Nucleus accumbens (tissue), 56 donors: ENCODE measurements around the gene APOA4.
"Not testable (repeated sequence)": the region's sequence is repeated elsewhere in the genome, so short reads cannot be mapped to it uniquely, and the experiment has no call there.

ENCODE experiments used
- DNase-seq, 56 donors: peaks; one replicate each; lab custom pipeline; 2025; lab: John Stamatoyannopoulos, UW

Gene APOA4

DNA sequence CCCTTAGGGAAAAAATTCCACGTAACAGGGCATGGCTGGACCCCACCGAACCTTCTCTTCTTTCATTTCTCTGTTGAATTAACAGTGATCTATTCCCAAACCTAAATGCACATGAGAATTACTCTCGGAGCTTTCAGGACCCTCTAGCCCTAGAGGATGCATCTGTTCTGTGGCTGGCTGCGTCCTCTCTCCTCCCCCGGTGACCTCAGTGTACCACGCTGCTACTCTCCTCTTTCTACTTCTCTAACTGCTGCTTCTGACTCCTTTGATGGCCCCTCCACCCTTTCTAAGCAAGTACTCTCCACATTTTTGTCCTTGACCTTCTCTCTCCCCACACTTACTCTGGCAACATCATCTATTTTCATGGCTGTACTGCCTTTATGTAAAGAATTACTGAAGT is 26.4 kb upstream of the APOA4 start:
- DNase-seq, result no peak

DNA sequence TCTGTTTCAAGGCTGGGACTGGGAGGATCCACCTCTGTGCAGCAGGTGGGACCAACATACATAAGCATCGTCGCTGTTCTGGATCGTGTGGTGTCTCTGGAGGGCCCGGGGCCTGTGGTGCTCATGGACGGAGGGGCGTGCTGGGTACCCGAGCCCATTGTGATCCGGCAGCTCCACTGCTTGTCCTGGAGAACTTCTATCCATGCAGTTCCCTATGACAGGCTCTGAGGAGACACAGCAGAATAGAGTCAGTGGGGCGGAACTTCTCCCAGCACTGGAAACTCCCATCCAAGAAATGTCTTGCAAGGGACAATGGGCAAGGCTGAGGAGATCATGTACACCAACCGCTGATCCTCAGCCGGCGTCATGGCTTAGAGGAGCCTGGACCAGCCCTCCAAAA is 26.0 kb upstream of the APOA4 start:
- no peak for DNase-seq

DNA sequence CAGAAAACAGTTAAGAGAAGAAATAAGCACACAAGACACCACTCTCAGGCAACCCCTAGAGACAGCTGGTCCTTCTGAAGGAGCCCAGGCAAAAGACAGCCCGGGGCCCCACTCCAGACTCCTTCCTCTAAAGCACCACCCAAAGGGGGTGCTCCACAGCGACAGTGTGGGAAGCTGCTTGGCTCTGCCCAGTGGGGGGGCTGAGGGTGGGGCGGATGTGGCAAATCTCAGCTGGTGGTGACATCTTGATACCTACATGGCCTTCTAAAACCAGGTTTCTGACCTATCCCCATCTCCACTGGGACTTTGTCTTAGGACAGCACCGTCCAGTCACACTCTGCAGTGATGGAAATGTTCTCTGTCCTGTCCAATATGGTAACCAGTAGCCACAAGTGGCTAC is 24.5 kb upstream of the APOA4 start:
- no peak for DNase-seq

DNA sequence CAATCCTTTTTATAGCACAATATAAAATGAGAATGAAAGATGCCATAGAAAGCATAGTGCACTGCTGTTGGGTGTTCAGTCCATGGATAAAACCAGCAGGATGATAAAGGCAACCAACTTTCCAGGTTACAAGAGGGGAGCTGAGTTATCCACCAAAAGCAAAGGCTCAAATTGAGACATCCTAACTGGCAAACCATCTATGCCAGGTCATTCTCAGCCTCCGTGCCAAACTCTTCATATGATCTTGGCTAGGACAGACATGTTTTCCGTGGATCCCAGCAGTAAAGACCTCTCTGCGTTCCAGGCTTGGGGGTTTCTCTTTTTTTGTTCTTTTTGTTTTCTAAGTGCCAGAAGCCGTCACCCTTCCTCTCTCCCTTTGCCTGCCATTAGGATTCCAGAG is 21.6 kb upstream of the APOA4 start:
- DNase-seq, result no peak

DNA sequence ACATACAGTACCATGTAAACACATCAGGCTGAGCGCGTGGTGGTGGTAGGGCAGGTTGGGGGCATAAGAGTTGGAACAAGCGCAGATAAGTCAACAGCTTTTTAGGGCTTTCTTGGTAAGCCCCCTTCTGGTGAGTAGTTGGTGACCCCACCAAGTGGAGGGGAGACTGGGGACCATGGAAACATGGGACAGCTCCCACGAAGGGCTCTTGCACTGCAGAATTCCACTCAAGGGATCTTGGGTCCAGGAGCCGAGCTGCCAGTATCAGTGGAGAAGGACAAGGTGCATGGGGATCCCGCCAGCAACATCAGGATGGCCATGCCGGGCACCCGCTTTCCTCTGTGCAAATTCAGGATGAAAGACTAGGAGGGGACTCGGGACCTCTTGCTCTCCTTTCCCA is 20.6 kb upstream of the APOA4 start:
- DNase-seq, result no peak

DNA sequence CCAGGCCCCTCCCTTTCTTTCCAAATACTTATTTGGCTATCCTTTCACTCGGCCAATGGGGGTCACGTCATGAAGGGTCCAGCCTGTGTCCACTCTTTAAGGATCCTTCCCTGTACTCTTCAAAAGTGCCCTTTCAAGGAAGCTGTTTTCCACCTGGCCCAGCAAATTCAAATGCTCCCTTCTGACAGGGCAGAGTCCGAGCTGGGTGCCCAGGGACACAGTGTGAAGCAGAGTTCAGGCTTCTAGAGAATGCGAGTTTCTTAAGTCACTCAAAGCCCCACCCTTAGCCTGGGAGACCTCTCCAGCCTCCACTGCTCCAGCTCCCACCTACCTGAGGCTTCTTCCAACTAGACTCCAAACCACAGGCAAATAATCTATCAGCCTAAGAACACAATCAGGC is 19.8 kb upstream of the APOA4 start:
- no peak for DNase-seq

DNA sequence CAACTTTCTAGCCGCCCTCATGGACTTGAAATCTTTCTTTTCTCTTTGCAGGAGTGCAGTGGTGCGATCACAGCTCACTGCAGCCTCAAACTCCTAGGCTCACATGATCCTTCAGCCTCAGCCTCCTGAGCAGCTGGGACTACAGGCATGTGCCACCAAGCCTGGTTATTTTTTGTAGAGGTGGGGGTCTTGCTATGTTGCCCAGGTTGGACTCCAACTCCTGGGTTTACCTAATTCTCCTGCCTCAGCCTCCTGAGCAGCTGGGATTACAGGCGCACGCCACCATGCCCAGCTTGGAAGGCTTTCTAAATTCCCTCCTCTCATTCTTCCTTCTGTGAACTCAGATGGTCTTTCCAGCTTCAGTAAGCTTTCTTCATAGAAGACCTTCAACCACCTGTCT is 19.0 kb upstream of the APOA4 start:
- no peak for DNase-seq

DNA sequence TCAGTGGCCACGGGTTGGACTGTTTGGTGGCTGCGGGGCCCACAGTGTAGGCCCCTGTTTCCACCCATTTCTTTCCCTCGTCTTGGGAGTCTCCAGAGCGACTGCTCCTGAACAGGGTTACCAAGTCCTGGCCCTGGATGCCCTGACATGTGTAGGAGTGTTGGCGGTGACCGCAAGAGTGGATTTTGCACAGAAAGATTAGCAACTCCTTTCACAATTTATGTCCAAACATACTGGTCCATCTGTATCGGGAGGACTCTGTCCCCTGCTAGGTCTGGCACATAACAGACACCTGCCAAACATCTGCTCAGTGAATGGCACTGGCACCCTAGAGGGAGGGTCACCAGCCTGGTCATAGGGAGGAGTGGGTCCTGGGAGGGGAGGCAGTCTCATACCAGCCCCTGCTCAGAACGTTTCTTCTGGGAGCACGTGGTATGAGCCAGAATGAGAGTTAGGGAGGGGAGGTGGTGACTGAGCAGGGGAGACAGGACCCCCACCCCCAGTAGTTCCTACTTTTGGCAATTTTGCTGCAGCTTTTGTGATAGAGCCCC is 17.7 kb upstream of the APOA4 start:
- peak in 1 of 56 donors; percentile 18 for DNase-seq

DNA sequence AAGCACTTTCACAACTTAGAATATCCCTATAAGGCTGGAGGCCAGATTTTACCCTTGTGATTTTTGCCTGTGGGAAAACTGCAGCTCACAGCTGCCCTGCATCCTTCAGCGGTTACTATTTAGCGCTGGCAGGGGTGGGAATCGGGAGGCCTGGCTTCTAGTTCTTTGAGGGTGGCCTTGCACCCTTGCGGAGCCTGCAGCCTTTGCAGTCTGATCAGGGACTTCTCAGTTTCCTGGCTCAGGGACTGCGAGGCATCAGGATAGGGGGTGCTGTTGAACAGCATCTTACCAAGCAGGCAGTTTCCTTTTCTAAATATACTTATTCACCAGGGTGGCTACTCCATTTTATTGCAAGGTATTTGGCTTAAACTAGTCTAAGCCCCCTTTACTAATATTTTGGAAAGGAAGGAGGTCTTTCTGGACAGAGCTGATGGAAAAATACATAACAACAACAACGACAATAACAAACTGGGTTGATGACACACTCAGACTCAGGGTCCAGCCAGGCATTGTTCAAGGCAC is 17.2 kb upstream of the APOA4 start:
- peak in 19 of 56 donors; percentile 8 to 47 (median 21) for DNase-seq

DNA sequence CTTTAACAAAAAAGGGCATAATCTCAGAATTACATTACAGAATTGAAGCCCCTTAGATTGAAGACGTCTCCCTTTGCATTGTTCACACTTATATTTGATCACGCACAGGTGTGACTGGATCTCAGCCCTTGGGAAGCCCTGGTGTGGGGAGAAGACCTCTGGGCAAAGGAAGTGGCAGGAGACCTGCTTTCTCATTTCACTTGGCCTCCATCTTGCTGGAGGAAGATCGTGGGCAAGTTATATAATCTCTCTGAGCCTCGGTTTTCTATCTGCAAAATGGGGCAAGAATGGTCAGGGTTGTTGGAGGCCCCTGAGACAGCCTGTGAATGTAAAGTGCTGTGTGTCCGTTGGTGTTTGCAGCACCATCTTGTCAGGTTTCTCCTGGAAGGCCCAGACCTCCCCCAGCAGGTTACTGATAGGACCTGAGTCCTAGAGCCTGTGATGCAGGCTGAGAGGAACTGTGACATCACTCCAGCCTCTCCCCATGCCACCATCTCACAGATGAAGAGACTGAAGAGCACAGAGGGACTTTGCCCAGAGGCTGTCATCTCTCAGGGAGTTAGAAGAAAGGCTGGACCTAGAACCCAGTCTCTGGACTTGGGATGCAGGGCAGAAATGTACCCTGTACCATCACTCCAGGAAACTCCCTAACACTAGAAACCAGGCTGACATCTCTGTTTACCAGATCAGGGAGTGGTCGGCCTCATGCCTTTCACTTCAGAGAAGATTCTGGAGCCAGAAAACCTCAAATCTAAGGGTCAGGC is 15.4 kb upstream of the APOA4 start:
- no peak for DNase-seq

DNA sequence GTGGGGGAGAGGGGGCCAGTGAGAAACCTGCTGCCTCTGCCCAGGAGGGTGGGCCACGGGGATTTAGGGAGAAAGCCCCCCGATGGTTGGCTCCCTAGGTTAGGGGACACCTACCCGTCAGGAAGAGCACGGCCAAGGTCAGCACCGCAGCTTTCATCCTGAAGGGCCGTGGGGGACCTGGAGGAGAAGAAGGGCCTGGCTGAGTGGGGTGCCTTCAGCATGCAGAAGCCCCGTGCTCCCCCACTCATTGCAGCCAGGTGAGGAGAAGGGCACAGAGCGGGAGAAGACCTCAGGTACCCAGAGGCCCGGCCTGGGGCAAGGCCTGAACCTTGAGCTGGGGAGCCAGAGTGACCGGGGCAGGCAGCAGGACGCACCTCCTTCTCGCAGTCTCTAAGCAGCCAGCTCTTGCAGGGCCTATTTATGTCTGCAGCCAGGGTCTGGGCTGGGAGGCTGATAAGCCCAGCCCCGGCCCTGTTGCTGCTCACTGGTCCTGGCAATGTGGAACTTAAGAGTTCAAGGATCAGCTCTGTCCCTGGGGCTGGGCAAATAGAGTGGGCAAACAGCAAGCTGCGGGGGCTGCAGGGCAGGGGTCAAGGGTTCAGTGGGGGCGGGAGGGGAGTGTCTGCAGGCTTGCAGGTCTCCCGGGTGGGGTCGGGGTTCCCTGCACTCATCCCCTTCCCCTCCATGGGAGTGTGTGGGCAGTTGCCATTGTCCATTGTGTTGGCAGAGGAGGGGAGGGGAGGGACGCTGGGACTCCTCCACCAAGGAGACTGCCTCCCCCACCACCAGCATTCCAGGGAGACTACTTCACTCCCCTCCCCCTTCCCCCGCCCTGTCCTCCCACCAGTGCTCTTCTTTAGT is 14.4 kb upstream of the APOA4 start, which contains the start of gene APOA1:
Gene APOA1, minus strand, starts transcription at position 392 of the 861 bp plus-strand sequence. Its CDS starts 235 bp downstream, at position 157.
- no peak for DNase-seq

DNA sequence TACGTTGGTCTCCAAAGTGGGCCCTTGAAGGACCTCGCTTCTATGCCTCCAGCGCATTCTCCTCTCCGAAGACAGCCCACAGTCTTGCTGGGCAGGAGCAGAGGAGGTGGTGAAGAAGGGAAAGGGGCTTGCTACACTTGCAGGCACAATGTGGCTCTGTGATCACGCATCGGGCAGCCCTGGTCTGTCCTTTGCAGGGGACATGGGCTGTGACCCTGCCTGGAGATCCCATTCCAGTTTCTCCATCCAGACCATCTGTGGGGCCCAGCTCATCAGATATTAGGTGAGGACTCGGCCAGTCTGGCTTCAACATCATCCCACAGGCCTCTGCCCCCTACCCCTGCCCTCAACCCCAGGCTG is 13.5 kb upstream of the APOA4 start:
- DNase-seq, result no peak

DNA sequence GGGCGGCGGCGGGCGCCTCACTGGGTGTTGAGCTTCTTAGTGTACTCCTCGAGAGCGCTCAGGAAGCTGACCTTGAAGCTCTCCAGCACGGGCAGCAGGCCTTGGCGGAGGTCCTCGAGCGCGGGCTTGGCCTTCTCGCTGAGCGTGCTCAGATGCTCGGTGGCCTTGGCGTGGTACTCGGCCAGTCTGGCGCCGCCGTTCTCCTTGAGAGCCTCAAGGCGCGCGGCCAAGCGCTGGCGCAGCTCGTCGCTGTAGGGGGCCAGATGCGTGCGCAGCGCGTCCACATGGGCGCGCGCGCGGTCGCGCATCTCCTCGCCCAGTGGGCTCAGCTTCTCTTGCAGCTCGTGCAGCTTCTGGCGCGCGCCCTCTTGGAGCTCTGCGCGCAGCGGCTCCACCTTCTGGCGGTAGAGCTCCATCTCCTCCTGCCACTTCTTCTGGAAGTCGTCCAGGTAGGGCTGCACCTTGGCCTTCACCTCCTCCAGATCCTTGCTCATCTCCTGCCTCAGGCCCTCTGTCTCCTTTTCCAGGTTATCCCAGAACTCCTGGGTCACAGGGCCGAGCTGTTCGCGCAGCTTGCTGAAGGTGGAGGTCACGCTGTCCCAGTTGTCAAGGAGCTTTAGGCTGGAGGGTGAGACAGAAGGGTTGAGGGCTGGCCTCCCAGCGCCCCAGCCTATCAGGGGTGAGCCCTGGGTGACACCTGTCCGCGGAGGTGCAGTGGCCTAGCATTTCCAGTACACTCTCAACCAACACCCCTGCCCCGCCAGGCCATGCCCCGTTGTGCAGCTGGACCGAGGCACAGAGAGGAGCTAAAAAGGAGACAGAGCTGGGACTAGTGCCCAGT is 12.9 kb upstream of the APOA4 start:
- peak; percentile 37 to 93 (median 78) for DNase-seq

DNA sequence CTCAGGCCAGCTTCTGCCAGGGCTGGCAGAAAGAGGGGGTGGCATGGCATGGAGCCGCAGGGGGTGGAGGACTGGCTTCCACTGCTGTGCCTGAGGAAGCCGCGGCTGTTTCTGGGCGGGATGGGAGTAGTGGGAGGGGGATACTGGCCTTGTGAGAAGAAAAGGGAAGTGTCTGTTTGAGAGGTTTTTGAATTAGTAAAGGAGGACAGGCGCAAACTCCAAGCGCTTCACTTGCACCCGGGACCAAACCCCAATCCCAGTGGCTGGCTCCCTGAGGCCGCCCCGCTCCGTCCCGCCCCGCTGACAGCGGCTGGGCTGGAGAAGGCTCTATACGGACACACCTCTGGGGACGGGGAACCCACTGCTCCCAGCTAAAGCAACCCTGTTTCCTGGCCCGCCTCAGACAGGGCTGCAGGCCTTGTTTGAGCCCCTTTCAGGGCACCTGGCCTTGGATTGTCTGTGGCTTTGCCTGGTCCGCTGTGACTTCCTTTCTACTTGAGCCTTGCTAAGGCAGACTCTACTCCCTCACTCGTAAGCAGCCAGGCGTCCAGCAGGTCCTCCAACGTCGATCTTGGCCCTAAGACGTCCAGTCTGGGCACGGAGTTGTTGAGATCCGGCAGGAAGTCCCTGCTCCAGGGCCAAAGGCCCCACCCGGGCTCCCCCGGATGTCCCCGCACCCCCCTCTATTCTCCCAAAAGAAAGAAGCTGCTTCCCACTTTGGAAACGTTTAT is 12.1 kb upstream of the APOA4 start:
- DNase-seq, result peak in 2 of 56 donors; percentile 43 to 51

DNA sequence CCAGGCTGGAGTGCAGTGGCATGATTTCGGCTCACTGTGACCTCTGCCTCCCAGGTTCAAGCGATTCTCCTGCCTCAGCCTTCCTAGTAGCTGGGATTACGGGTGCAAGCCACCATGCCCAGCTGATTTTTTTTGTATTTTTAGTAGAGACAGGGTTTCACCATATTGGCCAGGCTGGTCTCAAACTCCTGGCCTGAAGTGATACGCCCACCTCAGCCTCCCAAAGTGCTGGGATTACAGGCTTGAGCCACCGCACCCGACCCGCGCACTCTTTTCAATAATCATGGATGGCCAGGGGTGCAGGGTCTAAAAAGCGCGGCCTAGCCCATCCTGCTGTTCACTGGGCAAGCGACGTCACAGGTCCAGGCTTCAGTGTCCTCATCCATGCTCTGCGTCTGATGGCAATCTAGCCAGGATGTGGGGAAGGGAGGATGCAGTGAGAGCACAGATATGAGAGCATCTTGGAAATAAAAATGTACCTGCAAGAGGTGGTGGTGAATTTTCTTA is 11.5 kb upstream of the APOA4 start:
- not testable (repeated sequence) for DNase-seq

DNA sequence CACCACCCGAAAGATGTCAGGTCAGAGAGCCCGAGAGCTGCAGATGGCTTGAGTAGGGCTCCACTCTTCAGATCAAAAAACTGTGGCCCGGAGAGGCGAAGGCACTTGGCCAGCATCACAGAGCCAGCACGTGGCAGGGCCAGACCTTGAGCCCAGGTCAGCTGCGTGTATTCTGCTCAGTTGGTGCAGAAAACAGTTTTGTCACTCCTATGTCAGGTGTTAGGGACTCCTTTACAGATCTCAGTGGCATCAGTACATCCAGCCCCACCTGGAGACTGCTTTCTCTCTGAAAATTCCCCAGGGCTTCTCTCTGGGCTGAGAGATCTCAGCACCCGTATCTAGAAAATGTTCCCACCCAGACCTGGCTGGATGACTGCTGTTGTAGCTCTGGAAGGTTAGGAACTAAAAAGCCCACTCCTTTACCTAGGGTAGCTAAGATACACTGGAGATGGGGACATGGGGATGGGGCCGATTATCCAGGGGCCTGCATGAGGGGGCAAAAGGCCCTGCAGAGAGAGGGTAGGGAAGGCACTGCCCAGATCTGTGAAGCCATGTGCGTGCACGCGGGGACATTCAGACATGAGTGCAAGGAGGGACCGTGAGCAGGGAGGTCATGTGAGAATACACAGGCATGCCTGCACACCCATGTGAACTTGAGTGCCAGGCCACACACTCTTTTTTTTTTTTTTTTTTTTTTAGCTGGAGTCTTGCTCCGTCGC is 10.9 kb upstream of the APOA4 start:
- no peak for DNase-seq

DNA sequence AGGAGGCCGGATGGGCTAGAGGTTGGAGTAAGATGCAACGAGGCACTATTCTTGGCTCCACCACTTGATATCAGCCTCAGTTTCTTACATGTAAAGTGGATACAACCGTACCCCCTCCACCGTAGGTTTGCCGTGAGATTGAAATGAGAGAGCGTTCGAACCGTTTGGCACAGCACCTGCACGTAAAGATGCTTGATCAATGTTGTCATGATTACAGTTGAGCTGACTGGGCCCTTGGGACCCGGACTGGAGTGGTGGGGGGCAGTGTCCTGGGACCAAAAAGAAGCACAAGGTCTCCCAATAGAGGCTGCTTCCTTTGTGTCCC is 10.3 kb upstream of the APOA4 start:
- DNase-seq, result no peak

DNA sequence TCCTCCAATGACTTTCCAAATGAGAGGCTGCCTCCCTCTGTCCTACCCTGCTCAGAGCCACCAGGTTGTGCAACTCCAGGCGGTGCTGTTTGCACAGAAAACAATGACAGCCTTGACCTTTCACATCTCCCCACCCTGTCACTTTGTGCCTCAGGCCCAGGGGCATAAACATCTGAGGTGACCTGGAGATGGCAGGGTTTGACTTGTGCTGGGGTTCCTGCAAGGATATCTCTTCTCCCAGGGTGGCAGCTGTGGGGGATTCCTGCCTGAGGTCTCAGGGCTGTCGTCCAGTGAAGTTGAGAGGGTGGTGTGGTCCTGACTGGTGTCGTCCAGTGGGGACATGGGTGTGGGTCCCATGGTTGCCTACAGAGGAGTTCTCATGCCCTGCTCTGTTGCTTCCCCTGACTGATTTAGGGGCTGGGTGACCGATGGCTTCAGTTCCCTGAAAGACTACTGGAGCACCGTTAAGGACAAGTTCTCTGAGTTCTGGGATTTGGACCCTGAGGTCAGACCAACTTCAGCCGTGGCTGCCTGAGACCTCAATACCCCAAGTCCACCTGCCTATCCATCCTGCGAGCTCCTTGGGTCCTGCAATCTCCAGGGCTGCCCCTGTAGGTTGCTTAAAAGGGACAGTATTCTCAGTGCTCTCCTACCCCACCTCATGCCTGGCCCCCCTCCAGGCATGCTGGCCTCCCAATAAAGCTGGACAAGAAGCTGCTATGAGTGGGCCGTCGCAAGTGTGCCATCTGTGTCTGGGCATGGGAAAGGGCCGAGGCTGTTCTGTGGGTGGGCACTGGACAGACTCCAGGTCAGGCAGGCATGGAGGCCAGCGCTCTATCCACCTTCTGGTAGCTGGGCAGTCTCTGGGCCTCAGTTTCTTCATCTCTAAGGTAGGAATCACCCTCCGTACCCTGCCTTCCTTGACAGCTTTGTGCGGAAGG is 9.5 kb upstream of the APOA4 start:
- no peak for DNase-seq
